CD4-positive, alpha-beta T cell (primary cell): Measurements from ENCODE around the gene SEC16A. TPM values are rescaled to one million over a fixed set of nuclear protein-coding genes. Genes with fewer than 3 reads are reported as not detected.

Source experiments
- ATAC-seq: fragments of 200-7000 bp; cut with Tn5 transposase; one replicate; pipeline ENCODE4 v1.10.0; 2022; ENCODE audit warnings: mild to moderate bottlenecking; ENCODE audit not compliant: poor library complexity
- CTCF ChIA-PET: fragments of 350-600 bp; sonication (Branson Sonifier 250); formaldehyde crosslinking; loops from one replicate; lab custom pipeline; 2021; ENCODE audit warnings: antibody characterized with exemption, inconsistent platforms; lab: Charles Lee
- POLR2A ChIA-PET: fragments of 350-600 bp; sonication (Branson Sonifier 250); formaldehyde crosslinking; loops from one replicate; lab custom pipeline; 2021; ENCODE audit warnings: antibody characterized with exemption, inconsistent platforms; lab: Charles Lee
- DNase-seq, 14 experiments: peaks; one replicate each; pipeline ENCODE4 v3.0.0-alpha.2; 2013 to 2020; ENCODE audit warnings: mixed read lengths in 2 of 14
- H3K27ac ChIP-seq, 2 donors: one replicate each; pipeline versions ENCODE4 v1.5.1 to v1.7.0; 2013; ENCODE audit warnings: low read length in 2 of 2, low read depth in 1 of 2, mild to moderate bottlenecking in 1 of 2
- H3K27me3 ChIP-seq, 2 experiments: 1 replicate in 1 of 2; 2 replicates in 1 of 2; pipeline versions ENCODE4 v1.6.1 to v1.7.0; 2013; ENCODE audit warnings: low read length in 2 of 2, control low read depth in 1 of 2, mild to moderate bottlenecking in 1 of 2, moderate library complexity in 1 of 2; ENCODE audit not compliant: insufficient read depth in 2 of 2, control insufficient read depth in 1 of 2
- H3K36me3 ChIP-seq: one replicate; pipeline ENCODE4 v1.6.1; 2013; ENCODE audit warnings: low read length, control low read depth; ENCODE audit not compliant: insufficient read depth
- H3K4me1 ChIP-seq: one replicate; pipeline ENCODE4 v1.6.1; 2013; ENCODE audit warnings: low read length, control low read depth; ENCODE audit not compliant: insufficient read depth
- H3K4me3 ChIP-seq: one replicate; pipeline ENCODE4 v1.5.1; 2013; ENCODE audit warnings: mild to moderate bottlenecking, low read length, moderate library complexity
- H3K9me3 ChIP-seq, 2 experiments: 1 replicate in 1 of 2; 2 replicates in 1 of 2; pipeline versions ENCODE4 v1.6.1 to v1.7.0; 2013; ENCODE audit warnings: low read length in 2 of 2, mild to moderate bottlenecking in 2 of 2, control low read depth in 1 of 2, moderate library complexity in 1 of 2; ENCODE audit not compliant: control insufficient read depth in 1 of 2, insufficient read depth in 1 of 2
- H3K27ac Mint-ChIP-seq: one replicate; pipeline ENCODE4 v1.8.0; 2020; ENCODE audit warnings: mixed read lengths
- H3K27me3 Mint-ChIP-seq: one replicate; pipeline ENCODE4 v1.8.0; 2021; ENCODE audit warnings: mixed read lengths
- H3K36me3 Mint-ChIP-seq: one replicate; pipeline ENCODE4 v1.8.0; 2021; ENCODE audit warnings: low read depth, mixed read lengths
- H3K4me1 Mint-ChIP-seq: one replicate; pipeline ENCODE4 v1.8.0; 2021; ENCODE audit warnings: low read depth, mixed read lengths
- H3K4me3 Mint-ChIP-seq: one replicate; pipeline ENCODE4 v1.8.0; 2020; ENCODE audit warnings: mild to moderate bottlenecking, mixed read lengths
- H3K9me3 Mint-ChIP-seq: one replicate; pipeline ENCODE4 v1.8.0; 2020; ENCODE audit warnings: mixed read lengths
- intact Hi-C, 2 experiments: fragments of 100-400 bp; cut with DNase I in 1 of 2; cut with micrococcal nuclease in 1 of 2; formaldehyde crosslinking; loops; one replicate each; pipeline versions ENCODE4 v1.15.1 to v1.9.0; 2023 to 2025; cut with DNase I, micrococcal nuclease
- total RNA-seq, 174 experiments: library from RNA in 2 of 174; stranded (reverse) in 2 of 174; gene quantifications; one replicate each; pipeline ENCODE4 v1.2.3 and lab custom pipeline; 2021 to 2026
- TF ChIP-seq, protein P1 (sequence below): fragments of 200-600 bp; IDR thresholded peaks from one replicate; pipeline ENCODE4 v1.8.0; 2022; ENCODE audit warnings: antibody characterized with exemption, mild to moderate bottlenecking

Gene SEC16A
- total RNA-seq, 2 experiments from 2014 or later: 73.0 to 75.0 TPM

DNA sequence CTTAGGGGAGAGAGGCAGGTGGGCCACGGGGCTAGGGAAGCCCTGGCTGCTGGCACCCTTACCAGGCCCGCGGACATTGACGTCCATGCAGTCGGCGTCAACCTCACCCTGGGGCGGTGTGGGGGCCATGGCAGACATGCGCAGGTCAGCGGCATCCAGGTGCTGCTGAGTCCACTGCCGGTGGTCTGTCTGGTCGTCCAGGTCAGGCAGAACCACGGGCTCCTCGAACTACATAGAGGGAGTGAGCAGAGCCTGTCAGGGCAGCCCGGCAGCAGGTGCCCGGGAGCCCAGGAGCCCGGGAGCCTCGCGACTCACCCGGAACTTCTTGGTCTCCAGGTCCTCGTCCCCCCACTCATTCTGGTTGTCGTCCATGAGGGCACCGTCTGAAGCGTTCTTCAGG, 18.8 kb upstream of the SEC16A start:
- intact Hi-C loops: no loop called here
- Mint-ChIP-seq H3K27me3 (no peaks in the 10 kb centered on the region), H3K9me3 (no peaks in the 10 kb centered on the region), H3K4me1 (no peaks in the 10 kb centered on the region), H3K4me3 (no peak overlapping the region), H3K36me3 (peaks cover 35% of the 10 kb centered on the region), H3K27ac (no peak overlapping the region)
- no peaks in the 10 kb centered on the region for H3K4me1 ChIP-seq
- DNase-seq (no peak), ATAC-seq (no peak)
- POLR2A ChIA-PET: no interaction called here
- no peaks in the 10 kb centered on the region for H3K9me3 ChIP-seq
- CTCF ChIA-PET: no interaction called here
- no peak overlapping the region for H3K4me3 ChIP-seq
- TF ChIP-seq, protein P1, sequence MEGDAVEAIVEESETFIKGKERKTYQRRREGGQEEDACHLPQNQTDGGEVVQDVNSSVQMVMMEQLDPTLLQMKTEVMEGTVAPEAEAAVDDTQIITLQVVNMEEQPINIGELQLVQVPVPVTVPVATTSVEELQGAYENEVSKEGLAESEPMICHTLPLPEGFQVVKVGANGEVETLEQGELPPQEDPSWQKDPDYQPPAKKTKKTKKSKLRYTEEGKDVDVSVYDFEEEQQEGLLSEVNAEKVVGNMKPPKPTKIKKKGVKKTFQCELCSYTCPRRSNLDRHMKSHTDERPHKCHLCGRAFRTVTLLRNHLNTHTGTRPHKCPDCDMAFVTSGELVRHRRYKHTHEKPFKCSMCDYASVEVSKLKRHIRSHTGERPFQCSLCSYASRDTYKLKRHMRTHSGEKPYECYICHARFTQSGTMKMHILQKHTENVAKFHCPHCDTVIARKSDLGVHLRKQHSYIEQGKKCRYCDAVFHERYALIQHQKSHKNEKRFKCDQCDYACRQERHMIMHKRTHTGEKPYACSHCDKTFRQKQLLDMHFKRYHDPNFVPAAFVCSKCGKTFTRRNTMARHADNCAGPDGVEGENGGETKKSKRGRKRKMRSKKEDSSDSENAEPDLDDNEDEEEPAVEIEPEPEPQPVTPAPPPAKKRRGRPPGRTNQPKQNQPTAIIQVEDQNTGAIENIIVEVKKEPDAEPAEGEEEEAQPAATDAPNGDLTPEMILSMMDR: no peak
- H3K27me3 ChIP-seq: no peaks in the 10 kb centered on the region
- H3K27ac ChIP-seq: no peak overlapping the region
- peaks cover 93% of the 10 kb centered on the region for H3K36me3 ChIP-seq

GRCh38 chr9:136499935-136500910, 17.4 kb upstream of the SEC16A start:
- H3K9me3 Mint-ChIP-seq: no peaks in the 10 kb centered on the region
- H3K27me3 Mint-ChIP-seq: no peaks in the 10 kb centered on the region
- Histone ChIP-seq H3K27ac (no peak overlapping the region), H3K4me1 (no peaks in the 10 kb centered on the region), H3K4me3 (no peak overlapping the region), H3K36me3 (peaks cover 88% of the 10 kb centered on the region), H3K27me3 (no peaks in the 10 kb centered on the region), H3K9me3 (no peaks in the 10 kb centered on the region)
- H3K4me3 Mint-ChIP-seq: no peak overlapping the region
- intact Hi-C loops: no loop called here
- peaks cover 35% of the 10 kb centered on the region for H3K36me3 Mint-ChIP-seq
- DNase-seq (no peak), ATAC-seq (no peak)
- ChIA-PET CTCF (interaction anchor here (0.8 kb wide), 1 partner anchor 15 kb away, joined by 3 read pairs; no protein-coding TSS in a partner anchor), POLR2A (no interaction called here)
- no peak overlapping the region for H3K27ac Mint-ChIP-seq
- TF ChIP-seq, protein P1: no peak
- no peaks in the 10 kb centered on the region for H3K4me1 Mint-ChIP-seq

DNA sequence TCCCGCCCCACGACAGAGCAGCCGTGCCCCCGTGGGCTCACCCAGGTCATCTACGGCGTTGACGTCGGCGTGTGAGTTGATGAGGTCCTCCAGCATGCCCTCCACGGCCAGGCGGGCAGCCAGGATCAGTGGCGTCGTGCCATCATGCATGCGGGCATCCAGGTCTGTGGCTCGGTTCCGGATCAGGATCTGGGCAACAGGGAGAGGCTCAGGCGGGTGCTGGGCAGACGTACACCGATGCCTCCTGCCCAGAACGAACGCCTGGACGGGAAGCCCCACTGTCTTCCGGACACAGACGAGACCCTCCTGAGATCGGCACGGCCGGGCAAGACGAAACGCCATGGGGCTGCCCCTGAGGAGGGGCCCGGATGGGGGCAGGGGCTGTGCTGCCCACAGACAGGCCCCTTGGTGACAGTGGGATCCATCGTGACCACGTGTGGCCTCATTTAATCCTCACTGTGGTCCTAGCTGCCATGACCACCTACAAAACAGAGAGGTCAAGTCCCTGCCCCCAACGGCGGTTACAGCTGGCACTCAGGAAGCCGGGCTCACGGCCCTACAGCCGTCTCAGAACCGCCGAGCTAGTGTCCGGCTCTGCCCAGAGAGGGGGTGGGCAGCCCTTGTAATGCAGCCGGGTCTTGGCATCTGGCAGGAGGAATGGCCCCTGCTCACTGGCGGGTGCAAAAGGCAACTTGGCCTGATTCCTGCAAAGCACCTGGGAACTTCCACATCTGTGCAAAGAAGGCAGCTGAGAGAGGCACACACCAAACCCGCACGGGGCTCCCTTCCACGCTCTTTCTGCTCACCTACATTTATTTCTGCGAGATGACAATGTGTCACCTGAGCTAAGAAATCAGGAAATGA, 16.5 kb upstream of the SEC16A start:
- H3K4me1 Mint-ChIP-seq: no peaks in the 10 kb centered on the region
- no peaks in the 10 kb centered on the region for H3K4me1 ChIP-seq
- no peak overlapping the region for H3K4me3 Mint-ChIP-seq
- H3K9me3 ChIP-seq: no peaks in the 10 kb centered on the region
- CTCF ChIA-PET: interaction anchor here (0.8 kb wide), 1 partner anchor 14 kb away, joined by 3 read pairs; no protein-coding TSS in a partner anchor
- peaks cover 78% of the 10 kb centered on the region for H3K36me3 ChIP-seq
- no peak overlapping the region for H3K4me3 ChIP-seq
- no peak for DNase-seq
- POLR2A ChIA-PET: no interaction called here
- peaks cover 35% of the 10 kb centered on the region for H3K36me3 Mint-ChIP-seq
- H3K27me3 ChIP-seq: no peaks in the 10 kb centered on the region
- no peaks in the 10 kb centered on the region for H3K27me3 Mint-ChIP-seq
- ATAC-seq: no peak
- H3K27ac Mint-ChIP-seq: no peak overlapping the region
- intact Hi-C loops: no loop called here
- TF ChIP-seq, protein P1: no peak
- no peaks in the 10 kb centered on the region for H3K9me3 Mint-ChIP-seq
- H3K27ac ChIP-seq: no peak overlapping the region
